Muscle of leg (tissue), 9 donors: ENCODE data around the gene LPCAT1. TPM values are rescaled to one million over a fixed set of nuclear protein-coding genes. Genes with fewer than 3 reads are reported as not detected.

ENCODE experiments used
- polyA plus RNA-seq, 8 donors: library from polyadenylated mRNA; unstranded; fragments of 120-200 nt; gene quantifications; one replicate each; pipeline versions ENCODE4 v1.2.1 to v1.2.3, GENCODE V29; 2013; ENCODE audit warnings: inconsistent platforms in 1 of 8, low replicate concordance in 1 of 8; ENCODE audit not compliant: insufficient read length in 8 of 8, insufficient read depth in 1 of 8
- total RNA-seq: library from RNA; stranded (reverse); fragments of 120-200 nt; gene quantifications from one replicate; pipeline ENCODE4 v1.2.4, GENCODE V29; 2013

LPCAT1 gene
- total and polyA plus RNA-seq, 9 donors: 23.6 to 47.6 (median 34.1) TPM

Other genes starting within 250 kb of the LPCAT1 start
- not detected for gene TERT, start 228.9 kb downstream of the LPCAT1 start, total RNA-seq
- gene TERT, start 228.9 kb downstream of the LPCAT1 start, polyA plus RNA-seq: under 1 TPM in 4 of 8 donors, not detected in 4; 0.05 to 0.23 (median 0.15) TPM
- 58.4 TPM for gene CLPTM1L, start 178.9 kb downstream of the LPCAT1 start, total RNA-seq
- 10 to 100 TPM; 49.1 to 73.6 (median 60.4) TPM for gene CLPTM1L, start 178.9 kb downstream of the LPCAT1 start, polyA plus RNA-seq
- not detected for gene SLC6A3, start 78.5 kb downstream of the LPCAT1 start, total RNA-seq
- under 1 TPM in 3 of 8 donors, not detected in 5; 0.11 to 0.23 (median 0.12) TPM for gene SLC6A3, start 78.5 kb downstream of the LPCAT1 start, polyA plus RNA-seq